Measurements from ENCODE around the gene TENM4.
"Not testable (repeated sequence)": the region's sequence is repeated elsewhere in the genome, so short reads cannot be mapped to it uniquely, and the experiment has no call there.

Gene TENM4

GRCh38 chr11:79006854-79007253 lies 434.0 kb downstream of the TENM4 start:
- Mint-ChIP-seq H3K4me1 (ENCODE audit: low read depth) (no peaks in the 10 kb centered on the region), H3K4me3 (no peak overlapping the region), H3K27me3 (no peaks in the 10 kb centered on the region), H3K27ac (no peak overlapping the region), H3K36me3 (no peaks in the 10 kb centered on the region), H3K9me3 (ENCODE audit: low read depth) (peaks cover 6% of the 10 kb centered on the region)

- Mint-ChIP-seq H3K4me1 (ENCODE audit: low read depth) (no peaks in the 10 kb centered on the region), H3K36me3 (no peaks in the 10 kb centered on the region), H3K27ac (no peak overlapping the region), H3K4me3 (no peak overlapping the region), H3K27me3 (peaks cover 11% of the 10 kb centered on the region), H3K9me3 (ENCODE audit: low read depth) (peaks cover 9% of the 10 kb centered on the region)
Observed at GRCh38 chr11:78996007-78996406, 444.8 kb downstream of the TENM4 start.

GRCh38 chr11:78995171-78995570 lies 445.7 kb downstream of the TENM4 start:
- no peak overlapping the region for H3K27ac Mint-ChIP-seq
- H3K4me3 Mint-ChIP-seq, result no peak overlapping the region
- peaks cover 9% of the 10 kb centered on the region for H3K9me3 Mint-ChIP-seq (ENCODE audit: low read depth)
- H3K36me3 Mint-ChIP-seq, result no peaks in the 10 kb centered on the region
- no peaks in the 10 kb centered on the region for H3K4me1 Mint-ChIP-seq (ENCODE audit: low read depth)
- H3K27me3 Mint-ChIP-seq, result peaks cover 13% of the 10 kb centered on the region

GRCh38 chr11:78993802-78994430 lies 446.9 kb downstream of the TENM4 start:
- H3K36me3 Mint-ChIP-seq, result no peaks in the 10 kb centered on the region
- H3K4me1 Mint-ChIP-seq (ENCODE audit: low read depth), result no peaks in the 10 kb centered on the region
- H3K27me3 Mint-ChIP-seq, result peaks cover 13% of the 10 kb centered on the region
- H3K9me3 Mint-ChIP-seq (ENCODE audit: low read depth), result peaks cover 2% of the 10 kb centered on the region
- H3K4me3 Mint-ChIP-seq, result no peak overlapping the region
- no peak overlapping the region for H3K27ac Mint-ChIP-seq

GRCh38 chr11:78991681-78992080 lies 449.1 kb downstream of the TENM4 start:
- no peaks in the 10 kb centered on the region for H3K4me1 Mint-ChIP-seq (ENCODE audit: low read depth)
- H3K9me3 Mint-ChIP-seq (ENCODE audit: low read depth), result no peaks in the 10 kb centered on the region
- peaks cover 16% of the 10 kb centered on the region for H3K27me3 Mint-ChIP-seq
- no peak overlapping the region for H3K27ac Mint-ChIP-seq
- no peaks in the 10 kb centered on the region for H3K36me3 Mint-ChIP-seq
- no peak overlapping the region for H3K4me3 Mint-ChIP-seq

GRCh38 chr11:78990261-78990660 lies 450.6 kb downstream of the TENM4 start:
- Mint-ChIP-seq H3K4me3 (no peak overlapping the region), H3K9me3 (ENCODE audit: low read depth) (no peaks in the 10 kb centered on the region), H3K27me3 (peaks cover 12% of the 10 kb centered on the region), H3K36me3 (no peaks in the 10 kb centered on the region), H3K4me1 (ENCODE audit: low read depth) (no peaks in the 10 kb centered on the region), H3K27ac (no peak overlapping the region)

GRCh38 chr11:78987748-78988147 lies 453.1 kb downstream of the TENM4 start:
- Mint-ChIP-seq H3K27me3 (peaks cover 6% of the 10 kb centered on the region), H3K27ac (no peak overlapping the region), H3K4me1 (ENCODE audit: low read depth) (no peaks in the 10 kb centered on the region), H3K9me3 (ENCODE audit: low read depth) (no peaks in the 10 kb centered on the region), H3K36me3 (no peaks in the 10 kb centered on the region), H3K4me3 (no peak overlapping the region)

- no peaks in the 10 kb centered on the region for H3K9me3 Mint-ChIP-seq (ENCODE audit: low read depth)
- no peak overlapping the region for H3K27ac Mint-ChIP-seq
- H3K36me3 Mint-ChIP-seq, result no peaks in the 10 kb centered on the region
- no peaks in the 10 kb centered on the region for H3K4me1 Mint-ChIP-seq (ENCODE audit: low read depth)
- peaks cover 6% of the 10 kb centered on the region for H3K27me3 Mint-ChIP-seq
- no peak overlapping the region for H3K4me3 Mint-ChIP-seq
Observed at GRCh38 chr11:78986305-78986704, 454.5 kb downstream of the TENM4 start.

GRCh38 chr11:78985663-78986062 lies 455.2 kb downstream of the TENM4 start:
- Mint-ChIP-seq H3K9me3 (ENCODE audit: low read depth) (no peaks in the 10 kb centered on the region), H3K27ac (no peak overlapping the region), H3K4me3 (no peak overlapping the region)

GRCh38 chr11:78982473-78982872 lies 458.4 kb downstream of the TENM4 start:
- no peaks in the 10 kb centered on the region for H3K36me3 Mint-ChIP-seq
- no peak overlapping the region for H3K4me3 Mint-ChIP-seq
- peaks cover 4% of the 10 kb centered on the region for H3K27me3 Mint-ChIP-seq

More at GRCh38 chr11:78985663-78986062, 455.2 kb downstream of the TENM4 start:
- Mint-ChIP-seq H3K27me3 (peaks cover 4% of the 10 kb centered on the region), H3K36me3 (no peaks in the 10 kb centered on the region), H3K4me1 (ENCODE audit: low read depth) (no peaks in the 10 kb centered on the region)

GRCh38 chr11:78981153-78981552 lies 459.7 kb downstream of the TENM4 start:
- Mint-ChIP-seq H3K27me3 (peaks cover 1% of the 10 kb centered on the region), H3K4me3 (no peak overlapping the region), H3K27ac (no peak overlapping the region), H3K36me3 (no peaks in the 10 kb centered on the region), H3K4me1 (ENCODE audit: low read depth) (no peaks in the 10 kb centered on the region), H3K9me3 (ENCODE audit: low read depth) (no peaks in the 10 kb centered on the region)

More at GRCh38 chr11:78982473-78982872, 458.4 kb downstream of the TENM4 start:
- Mint-ChIP-seq H3K4me1 (ENCODE audit: low read depth) (no peaks in the 10 kb centered on the region), H3K9me3 (ENCODE audit: low read depth) (no peaks in the 10 kb centered on the region), H3K27ac (no peak overlapping the region)

- Mint-ChIP-seq H3K4me3 (no peak overlapping the region), H3K4me1 (ENCODE audit: low read depth) (no peaks in the 10 kb centered on the region), H3K9me3 (ENCODE audit: low read depth) (no peaks in the 10 kb centered on the region), H3K27ac (no peak overlapping the region), H3K36me3 (no peaks in the 10 kb centered on the region), H3K27me3 (peaks cover 2% of the 10 kb centered on the region)
Observed at GRCh38 chr11:78978831-78979230, 462.0 kb downstream of the TENM4 start.

- H3K4me1 Mint-ChIP-seq (ENCODE audit: low read depth); H3K4me3 Mint-ChIP-seq; H3K27ac Mint-ChIP-seq; H3K27me3 Mint-ChIP-seq; H3K9me3 Mint-ChIP-seq (ENCODE audit: low read depth); H3K36me3 Mint-ChIP-seq: not testable (repeated sequence)
Observed at GRCh38 chr11:78977848-78978247, 463.0 kb downstream of the TENM4 start.

- Mint-ChIP-seq H3K9me3 (ENCODE audit: low read depth) (no peaks in the 10 kb centered on the region), H3K27me3 (peaks cover 2% of the 10 kb centered on the region), H3K4me3 (no peak overlapping the region), H3K36me3 (no peaks in the 10 kb centered on the region), H3K27ac (no peak overlapping the region), H3K4me1 (ENCODE audit: low read depth) (no peaks in the 10 kb centered on the region)
Observed at GRCh38 chr11:78977009-78977408, 463.8 kb downstream of the TENM4 start.

GRCh38 chr11:78975081-78975480 lies 465.7 kb downstream of the TENM4 start:
- no peak overlapping the region for H3K4me3 Mint-ChIP-seq
- H3K4me1 Mint-ChIP-seq (ENCODE audit: low read depth), result no peaks in the 10 kb centered on the region
- H3K27ac Mint-ChIP-seq, result no peak overlapping the region

GRCh38 chr11:78973876-78974275 lies 467.0 kb downstream of the TENM4 start:
- Mint-ChIP-seq H3K9me3 (ENCODE audit: low read depth) (no peaks in the 10 kb centered on the region), H3K4me1 (ENCODE audit: low read depth) (no peaks in the 10 kb centered on the region), H3K27ac (no peak overlapping the region), H3K4me3 (no peak overlapping the region), H3K36me3 (no peaks in the 10 kb centered on the region), H3K27me3 (peaks cover 5% of the 10 kb centered on the region)

More at GRCh38 chr11:78975081-78975480, 465.7 kb downstream of the TENM4 start:
- Mint-ChIP-seq H3K9me3 (ENCODE audit: low read depth) (no peaks in the 10 kb centered on the region), H3K36me3 (no peaks in the 10 kb centered on the region), H3K27me3 (peaks cover 4% of the 10 kb centered on the region)
